ENCODE data around the gene PDCD4. TPM values are rescaled to one million over a fixed set of nuclear protein-coding genes. Genes with fewer than 3 reads are reported as not detected.

PDCD4 gene
- polyA plus RNA-seq, 1 donor: 297 TPM

- Histone ChIP-seq H3K27ac (ENCODE audit: low read length) (no peak overlapping the region), H3K27me3 (ENCODE audit: control insufficient read depth, insufficient read depth, low read length) (no peaks in the 10 kb centered on the region), H3K36me3 (ENCODE audit: control insufficient read depth, insufficient read depth, low read length) (peaks cover 60% of the 10 kb centered on the region), H3K4me3 (ENCODE audit: low read length) (no peak overlapping the region), H3K4me1 (ENCODE audit: control insufficient read depth, insufficient read depth, low read length) (no peaks in the 10 kb centered on the region), H3K9me3 (ENCODE audit: control insufficient read depth, low read depth, low read length) (no peaks in the 10 kb centered on the region)
- no peak for DNase-seq
- 74% methylated on average over 2 of the region's 10 CpGs for whole genome bisulfite sequencing (ENCODE audit: insufficient coverage, low lambda C conversion rate)
These were observed 12.2 kb downstream of the PDCD4 start for GRCh38 chr10:110883924-110884323.

- Histone ChIP-seq H3K27me3 (ENCODE audit: control insufficient read depth, insufficient read depth, low read length) (no peaks in the 10 kb centered on the region), H3K4me3 (ENCODE audit: low read length) (no peak overlapping the region), H3K27ac (ENCODE audit: low read length) (no peak overlapping the region), H3K36me3 (ENCODE audit: control insufficient read depth, insufficient read depth, low read length) (peaks cover 64% of the 10 kb centered on the region), H3K4me1 (ENCODE audit: control insufficient read depth, insufficient read depth, low read length) (no peaks in the 10 kb centered on the region), H3K9me3 (ENCODE audit: control insufficient read depth, low read depth, low read length) (no peaks in the 10 kb centered on the region)
- WGBS (ENCODE audit: insufficient coverage, low lambda C conversion rate): 46% methylated on average over 4 of the region's 5 CpGs
- no peak for DNase-seq
These were observed 14.4 kb downstream of the PDCD4 start for GRCh38 chr10:110885932-110886674.

- no peak overlapping the region for H3K27ac ChIP-seq (ENCODE audit: low read length)
- H3K4me3 ChIP-seq (ENCODE audit: low read length): no peak overlapping the region
- DNase-seq: no peak
- H3K36me3 ChIP-seq (ENCODE audit: control insufficient read depth, insufficient read depth, low read length): peaks cover 58% of the 10 kb centered on the region
- no peaks in the 10 kb centered on the region for H3K27me3 ChIP-seq (ENCODE audit: control insufficient read depth, insufficient read depth, low read length)
- H3K9me3 ChIP-seq (ENCODE audit: control insufficient read depth, low read depth, low read length): no peaks in the 10 kb centered on the region
- 100% methylated on average over 1 of the region's 1 CpG for WGBS (ENCODE audit: insufficient coverage, low lambda C conversion rate)
- H3K4me1 ChIP-seq (ENCODE audit: control insufficient read depth, insufficient read depth, low read length): no peaks in the 10 kb centered on the region
These were observed 15.8 kb downstream of the PDCD4 start for GRCh38 chr10:110887560-110887959.

GRCh38 chr10:110892602-110893288, 21.0 kb downstream of the PDCD4 start:
- no peaks in the 10 kb centered on the region for H3K9me3 ChIP-seq (ENCODE audit: control insufficient read depth, low read depth, low read length)
- H3K4me3 ChIP-seq (ENCODE audit: low read length): no peak overlapping the region
- H3K27ac ChIP-seq (ENCODE audit: low read length): no peak overlapping the region
- no peak for DNase-seq
- peaks cover 51% of the 10 kb centered on the region for H3K36me3 ChIP-seq (ENCODE audit: control insufficient read depth, insufficient read depth, low read length)
- 100% methylated on average over 1 of the region's 3 CpGs for WGBS (ENCODE audit: insufficient coverage, low lambda C conversion rate)
- no peaks in the 10 kb centered on the region for H3K27me3 ChIP-seq (ENCODE audit: control insufficient read depth, insufficient read depth, low read length)
- peaks cover 7% of the 10 kb centered on the region for H3K4me1 ChIP-seq (ENCODE audit: control insufficient read depth, insufficient read depth, low read length)

GRCh38 chr10:110893559-110894179, 21.9 kb downstream of the PDCD4 start:
- H3K27me3 ChIP-seq (ENCODE audit: control insufficient read depth, insufficient read depth, low read length): no peaks in the 10 kb centered on the region
- peaks cover 7% of the 10 kb centered on the region for H3K4me1 ChIP-seq (ENCODE audit: control insufficient read depth, insufficient read depth, low read length)
- DNase-seq: no peak
- H3K4me3 ChIP-seq (ENCODE audit: low read length): no peak overlapping the region
- H3K27ac ChIP-seq (ENCODE audit: low read length): no peak overlapping the region
- no peaks in the 10 kb centered on the region for H3K9me3 ChIP-seq (ENCODE audit: control insufficient read depth, low read depth, low read length)
- 43% methylated on average over 2 of the region's 4 CpGs for WGBS (ENCODE audit: insufficient coverage, low lambda C conversion rate)
- peaks cover 54% of the 10 kb centered on the region for H3K36me3 ChIP-seq (ENCODE audit: control insufficient read depth, insufficient read depth, low read length)

GRCh38 chr10:110897184-110897583, 25.5 kb downstream of the PDCD4 start:
- no peak overlapping the region for H3K27ac ChIP-seq (ENCODE audit: low read length)

GRCh38 chr10:110898391-110898790, 26.7 kb downstream of the PDCD4 start:
- H3K27ac ChIP-seq (ENCODE audit: low read length): no peak overlapping the region
- H3K4me3 ChIP-seq (ENCODE audit: low read length): no peak overlapping the region
- H3K27me3 ChIP-seq (ENCODE audit: control insufficient read depth, insufficient read depth, low read length): no peaks in the 10 kb centered on the region
- H3K4me1 ChIP-seq (ENCODE audit: control insufficient read depth, insufficient read depth, low read length): peaks cover 7% of the 10 kb centered on the region
- H3K36me3 ChIP-seq (ENCODE audit: control insufficient read depth, insufficient read depth, low read length): peaks cover 35% of the 10 kb centered on the region
- H3K9me3 ChIP-seq (ENCODE audit: control insufficient read depth, low read depth, low read length): no peaks in the 10 kb centered on the region
- no peak for DNase-seq

More at GRCh38 chr10:110897184-110897583, 25.5 kb downstream of the PDCD4 start:
- no peaks in the 10 kb centered on the region for H3K9me3 ChIP-seq (ENCODE audit: control insufficient read depth, low read depth, low read length)
- H3K4me3 ChIP-seq (ENCODE audit: low read length): no peak overlapping the region
- no CpG with 5 or more reads among the region's 1 CpG for WGBS (ENCODE audit: insufficient coverage, low lambda C conversion rate)
- H3K27me3 ChIP-seq (ENCODE audit: control insufficient read depth, insufficient read depth, low read length): no peaks in the 10 kb centered on the region
- peaks cover 7% of the 10 kb centered on the region for H3K4me1 ChIP-seq (ENCODE audit: control insufficient read depth, insufficient read depth, low read length)
- peaks cover 40% of the 10 kb centered on the region for H3K36me3 ChIP-seq (ENCODE audit: control insufficient read depth, insufficient read depth, low read length)
- DNase-seq: no peak

GRCh38 chr10:110900983-110901382, 29.3 kb downstream of the PDCD4 start:
- Histone ChIP-seq H3K9me3 (ENCODE audit: control insufficient read depth, low read depth, low read length) (no peaks in the 10 kb centered on the region), H3K36me3 (ENCODE audit: control insufficient read depth, insufficient read depth, low read length) (peaks cover 23% of the 10 kb centered on the region), H3K4me1 (ENCODE audit: control insufficient read depth, insufficient read depth, low read length) (peaks cover 7% of the 10 kb centered on the region), H3K4me3 (ENCODE audit: low read length) (no peak overlapping the region), H3K27me3 (ENCODE audit: control insufficient read depth, insufficient read depth, low read length) (no peaks in the 10 kb centered on the region), H3K27ac (ENCODE audit: low read length) (no peak overlapping the region)
- DNase-seq: no peak
- WGBS (ENCODE audit: insufficient coverage, low lambda C conversion rate): no CpG with 5 or more reads among the region's 2 CpGs

GRCh38 chr10:110901954-110902819, 30.5 kb downstream of the PDCD4 start:
- WGBS (ENCODE audit: insufficient coverage, low lambda C conversion rate): 91% methylated on average over 4 of the region's 7 CpGs
- Histone ChIP-seq H3K36me3 (ENCODE audit: control insufficient read depth, insufficient read depth, low read length) (peaks cover 14% of the 10 kb centered on the region), H3K4me3 (ENCODE audit: low read length) (no peak overlapping the region), H3K27me3 (ENCODE audit: control insufficient read depth, insufficient read depth, low read length) (no peaks in the 10 kb centered on the region), H3K9me3 (ENCODE audit: control insufficient read depth, low read depth, low read length) (no peaks in the 10 kb centered on the region), H3K4me1 (ENCODE audit: control insufficient read depth, insufficient read depth, low read length) (peaks cover under 1% of the 10 kb centered on the region), H3K27ac (ENCODE audit: low read length) (no peak overlapping the region)
- no peak for DNase-seq

Measured in large intestine (tissue), 3 donors.